Cerebellar nuclear complex (tissue), 1 donor: ENCODE results near the gene GCSAM.

Experiments
- DNase-seq, 2 experiments: peaks; one replicate each; lab custom pipeline; 2025; lab: John Stamatoyannopoulos, UW

The GCSAM gene

DNA sequence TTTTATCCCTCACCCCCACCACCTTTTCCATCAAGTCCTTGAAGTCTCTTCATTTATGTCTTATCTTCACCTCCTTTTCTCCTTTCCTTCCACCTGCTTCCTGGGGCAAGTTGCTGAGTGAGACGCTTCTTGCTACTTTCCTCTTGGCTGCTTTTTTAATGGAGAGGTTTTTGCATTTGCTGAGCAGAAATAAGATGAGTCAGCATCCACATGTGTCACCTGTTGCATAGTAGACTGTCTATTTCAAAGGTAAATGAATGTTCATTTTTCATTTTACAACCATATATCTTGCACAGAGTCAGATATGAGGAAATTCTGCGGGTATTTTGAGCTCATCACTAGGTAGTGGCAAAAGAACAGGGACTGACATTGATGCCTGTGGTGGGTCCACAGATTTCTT is 28.3 kb downstream of the GCSAM start:
- no peak for DNase-seq

DNA sequence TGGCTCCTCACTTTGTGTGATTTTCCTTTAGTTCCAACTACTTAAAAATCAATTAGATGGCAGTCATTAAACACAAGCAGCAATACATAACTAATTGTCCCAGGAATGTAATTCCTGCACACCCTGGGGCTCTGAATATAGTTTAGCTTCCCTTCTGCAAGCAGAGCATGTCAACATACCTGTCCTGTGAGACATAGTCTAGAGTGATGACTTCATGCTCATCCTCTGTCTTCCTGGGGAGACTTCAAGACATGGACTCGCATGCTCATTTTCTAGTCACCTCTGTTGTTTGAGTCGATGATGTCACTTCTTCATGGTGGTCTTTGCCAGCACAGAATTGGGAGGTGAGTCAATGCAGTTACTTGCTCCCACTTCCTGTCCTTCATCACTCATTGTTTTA is 31.1 kb downstream of the GCSAM start:
- DNase-seq, result no peak

DNA sequence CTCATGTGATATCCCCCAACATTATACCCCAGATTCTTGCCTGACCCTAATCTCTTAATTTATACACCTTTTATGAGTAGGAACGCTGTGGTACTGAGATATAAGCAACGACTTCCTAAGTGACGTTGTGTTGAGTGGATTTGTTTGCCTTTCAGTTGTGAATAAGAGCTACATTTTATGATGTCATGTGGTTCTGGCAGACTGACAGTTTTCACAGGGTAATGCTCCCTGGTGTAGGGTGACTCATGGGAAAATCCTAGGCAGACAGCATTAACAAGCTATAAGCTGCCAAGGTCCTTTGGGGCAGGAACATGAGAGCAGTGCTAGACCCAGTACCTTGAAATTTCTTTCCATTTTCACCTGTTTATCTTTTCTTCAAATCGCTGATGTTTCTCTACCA is 35.7 kb downstream of the GCSAM start:
- no peak for DNase-seq

DNA sequence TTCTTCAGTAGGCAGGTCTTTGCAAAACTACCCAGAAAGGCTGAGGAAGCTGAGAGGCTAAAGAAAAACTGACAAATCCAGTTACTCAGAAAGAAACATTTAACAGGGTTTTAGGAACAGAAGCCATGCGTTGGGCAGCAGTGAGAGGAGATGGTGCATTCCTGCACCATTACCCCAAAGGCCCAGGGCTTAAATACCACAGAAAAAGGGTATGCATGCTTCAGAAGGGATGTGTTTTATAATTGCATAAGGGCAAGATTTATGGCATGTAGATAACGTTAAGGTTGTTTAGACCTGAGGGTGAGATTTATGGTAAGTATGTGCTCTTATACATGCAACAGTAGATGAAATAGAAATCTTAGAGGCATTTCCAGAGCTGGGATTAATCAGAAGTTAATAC is 36.9 kb downstream of the GCSAM start:
- no peak for DNase-seq

DNA sequence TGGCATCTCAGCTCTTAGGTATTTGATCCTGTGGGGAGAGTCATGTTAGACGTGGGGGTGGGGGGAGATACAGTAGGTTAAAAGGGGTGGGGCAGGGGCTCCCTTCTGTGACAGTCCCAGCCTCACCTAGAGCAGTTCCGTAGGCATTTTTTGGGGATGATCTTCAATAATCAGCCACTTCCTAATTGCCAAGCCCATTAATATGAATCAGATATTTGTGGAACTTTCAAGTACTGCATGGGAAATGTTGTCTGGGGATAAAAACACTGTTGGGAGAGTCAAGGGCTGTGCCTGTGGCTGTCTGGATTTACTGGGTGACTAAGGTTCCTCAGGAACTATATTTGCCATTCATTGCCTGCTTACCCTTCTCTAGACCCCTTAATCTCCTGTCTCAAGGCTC is 37.3 kb downstream of the GCSAM start:
- DNase-seq, result no peak

DNA sequence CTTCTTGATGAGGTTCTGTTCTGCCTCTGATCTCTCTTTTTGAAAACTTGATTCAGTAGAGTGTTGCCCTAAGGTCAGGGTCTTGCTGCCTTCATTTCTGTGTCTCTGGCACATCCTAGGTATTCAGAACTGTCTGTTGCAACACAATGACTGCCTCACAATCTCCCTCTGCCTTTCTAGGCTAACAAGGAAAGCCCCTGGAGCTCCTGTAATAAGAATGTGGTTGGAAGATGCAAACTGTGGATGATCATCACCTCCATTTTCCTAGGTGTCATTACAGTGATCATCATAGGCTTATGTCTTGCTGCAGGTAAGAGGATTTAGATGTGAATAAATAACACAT is 39.9 kb downstream of the GCSAM start:
- no peak for DNase-seq

DNA sequence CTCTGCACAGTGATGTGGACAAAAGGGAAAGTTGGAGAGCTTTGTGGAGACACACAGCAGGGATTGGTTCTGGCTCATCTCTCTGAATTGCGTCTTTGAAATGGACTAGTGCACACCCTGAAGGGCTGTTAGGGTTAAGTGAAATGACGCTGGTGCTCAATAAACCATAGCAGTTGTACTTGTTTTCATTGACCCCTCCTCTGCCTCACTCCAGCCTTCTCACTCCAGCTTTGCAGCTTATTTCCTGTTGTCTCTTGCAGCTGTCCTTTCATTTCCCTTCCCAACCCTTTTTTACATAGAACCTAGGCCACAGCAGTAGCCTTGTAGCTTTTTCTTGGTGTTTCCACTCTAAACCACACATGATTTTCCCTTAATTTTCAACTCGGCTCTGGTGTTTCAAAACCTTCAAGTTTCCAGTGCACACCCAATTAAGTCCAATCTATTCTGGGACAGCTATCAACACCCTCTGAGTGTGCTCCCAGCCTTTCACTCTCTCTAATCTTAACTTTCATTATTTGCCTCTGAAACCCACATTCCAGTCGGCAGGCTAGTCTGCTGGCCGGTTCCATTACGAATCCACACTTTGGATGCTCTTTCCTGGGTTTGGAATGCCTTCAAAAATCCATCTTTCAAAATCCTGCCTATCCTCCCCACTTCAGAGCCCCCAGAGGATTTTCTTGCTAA is 40.4 kb downstream of the GCSAM start:
- DNase-seq, result no peak

DNA sequence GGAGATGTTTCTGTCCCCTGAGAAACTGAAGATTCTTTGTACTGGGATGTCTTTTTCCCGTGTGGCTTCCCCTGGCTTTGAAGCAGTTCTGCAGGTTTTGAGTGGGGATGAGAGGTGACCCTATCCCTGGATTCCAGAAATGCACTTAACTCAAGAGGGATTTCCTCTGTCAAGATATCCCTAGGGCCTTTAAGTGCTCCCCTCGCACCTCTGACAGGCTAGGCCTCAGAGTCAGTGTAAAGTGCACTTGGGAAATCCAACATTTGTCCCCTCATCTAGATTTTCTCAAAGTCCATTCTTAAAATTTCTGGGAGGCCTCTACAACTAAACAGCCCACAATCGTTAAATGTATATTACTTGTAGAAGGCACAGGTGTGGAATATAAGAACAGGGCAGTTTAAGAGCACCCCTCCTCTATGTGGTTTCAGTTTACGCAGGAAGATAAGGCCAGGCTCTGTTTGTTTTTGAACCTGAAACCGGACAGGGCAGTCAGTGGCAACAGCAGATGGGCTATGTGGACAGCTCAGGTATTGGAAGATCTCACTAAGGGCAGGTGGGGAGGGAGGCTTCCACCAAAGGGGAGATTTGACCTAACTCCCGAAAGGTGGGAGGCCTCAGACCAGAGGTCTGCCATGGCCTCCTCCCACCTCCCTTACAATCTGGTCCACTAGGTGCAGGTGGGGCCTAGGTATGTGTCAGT is 42.0 kb downstream of the GCSAM start:
- no peak for DNase-seq

DNA sequence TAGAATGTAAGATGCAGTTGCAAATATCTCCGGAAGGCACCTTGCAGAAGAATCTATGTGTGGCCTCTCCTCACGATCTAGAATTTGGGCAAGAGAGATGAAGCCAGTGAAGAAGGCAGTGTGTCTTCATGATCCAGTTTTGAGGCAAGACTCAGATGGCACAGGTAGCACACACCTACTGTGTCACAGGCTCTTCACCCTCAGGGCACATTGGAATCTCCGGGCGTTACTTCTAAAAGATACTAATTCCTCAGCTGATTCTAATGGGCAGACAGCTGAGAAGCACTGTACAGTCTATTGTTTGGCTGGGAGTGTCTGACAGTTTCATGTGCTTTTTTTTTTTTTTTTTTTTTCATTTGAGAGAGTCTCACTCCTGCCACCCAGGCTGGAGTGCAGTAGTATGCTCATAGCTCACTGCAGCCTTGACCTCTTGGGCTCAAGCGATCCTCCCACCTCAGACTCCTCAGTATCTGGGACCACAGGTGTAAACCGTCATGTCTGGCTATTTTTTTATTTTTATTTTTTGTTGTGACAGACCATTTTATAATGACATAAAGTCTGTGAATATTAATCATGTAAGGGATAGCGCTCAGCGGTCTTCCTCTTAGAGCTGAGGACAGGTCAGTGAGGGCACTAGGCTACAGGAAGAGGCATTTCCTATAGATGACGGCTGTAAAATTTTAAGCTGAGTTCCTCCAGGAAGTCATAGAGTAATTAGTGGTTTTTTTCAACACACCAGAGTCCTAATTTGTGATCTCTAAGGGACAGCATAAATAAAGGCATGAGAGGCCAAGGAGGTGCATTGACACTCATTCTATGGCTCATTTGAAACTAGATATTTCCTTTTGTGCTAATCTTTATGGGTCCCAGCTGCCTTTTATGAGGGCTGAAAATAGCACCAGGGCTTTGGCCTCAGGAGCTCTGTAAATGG is 42.8 kb downstream of the GCSAM start:
- DNase-seq, result no peak

DNA sequence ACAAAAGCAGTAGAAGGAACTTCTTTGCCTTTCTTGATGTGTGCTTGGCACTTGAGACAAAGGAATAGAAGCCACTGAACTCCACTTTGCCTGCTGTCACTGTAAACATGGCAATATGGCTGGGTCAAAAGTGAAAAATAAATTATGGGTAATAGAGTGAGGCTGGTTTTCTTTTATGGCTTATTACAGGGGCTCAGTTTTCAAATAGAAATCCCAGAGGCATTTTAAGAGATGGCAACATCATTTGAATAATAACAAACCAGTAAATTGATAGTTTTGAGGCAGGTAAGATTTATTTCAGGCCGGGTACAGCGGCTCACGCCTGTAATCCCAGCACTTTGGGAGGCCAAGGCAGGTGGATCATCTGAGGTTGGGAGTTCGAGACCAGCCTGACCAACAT is 44.1 kb downstream of the GCSAM start:
- DNase-seq, result no peak

DNA sequence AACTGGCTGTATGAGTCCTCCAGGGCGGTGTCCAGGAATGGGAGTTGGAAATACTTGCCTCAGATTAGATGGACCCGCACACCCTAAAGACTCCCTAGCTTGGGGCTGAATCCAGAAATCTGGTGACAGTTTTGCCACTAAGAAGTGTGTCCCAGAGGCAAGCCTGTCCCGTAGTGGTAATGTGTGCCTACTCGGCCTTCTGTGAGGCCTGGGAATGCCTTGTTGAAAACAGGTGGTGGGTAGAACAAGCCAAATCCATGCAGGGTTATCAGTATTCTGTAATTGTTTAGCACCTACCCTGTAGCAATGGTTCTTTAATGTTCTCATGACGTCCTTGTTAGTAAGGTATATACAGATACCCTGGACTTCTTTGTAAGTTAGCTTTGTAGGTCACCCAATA is 45.3 kb downstream of the GCSAM start:
- no peak for DNase-seq

DNA sequence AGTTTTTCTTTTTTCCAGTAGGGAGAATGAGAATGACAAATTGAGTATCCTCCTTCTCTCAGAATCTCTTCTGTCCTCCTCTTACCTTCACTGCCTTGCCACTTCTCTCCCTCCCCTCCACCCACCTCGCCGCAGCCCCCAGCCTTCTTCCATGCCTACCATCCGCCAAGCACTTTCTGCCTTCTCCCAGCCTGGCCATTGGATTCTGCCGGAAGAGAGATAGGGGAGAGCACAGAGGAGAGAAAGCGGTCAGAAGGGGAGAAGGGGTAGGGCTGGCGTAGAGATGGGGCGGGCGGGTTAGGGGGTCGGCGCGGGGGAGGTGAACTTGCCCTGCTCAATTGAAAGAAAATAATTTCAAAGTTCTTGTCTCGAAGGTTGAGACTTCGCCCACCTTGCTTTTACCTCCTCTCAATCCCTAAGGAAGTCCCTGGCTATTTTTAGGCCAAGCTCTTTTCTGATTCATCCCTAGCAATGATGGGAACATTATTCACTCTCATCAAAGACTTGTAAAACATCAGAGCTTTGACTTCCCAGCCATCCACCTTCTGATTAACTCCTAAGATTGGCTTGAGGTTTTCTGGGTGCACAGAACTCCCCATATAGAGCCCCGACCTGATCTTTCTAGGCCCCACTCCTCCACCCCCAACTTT is 46.0 kb downstream of the GCSAM start:
- DNase-seq, result no peak

DNA sequence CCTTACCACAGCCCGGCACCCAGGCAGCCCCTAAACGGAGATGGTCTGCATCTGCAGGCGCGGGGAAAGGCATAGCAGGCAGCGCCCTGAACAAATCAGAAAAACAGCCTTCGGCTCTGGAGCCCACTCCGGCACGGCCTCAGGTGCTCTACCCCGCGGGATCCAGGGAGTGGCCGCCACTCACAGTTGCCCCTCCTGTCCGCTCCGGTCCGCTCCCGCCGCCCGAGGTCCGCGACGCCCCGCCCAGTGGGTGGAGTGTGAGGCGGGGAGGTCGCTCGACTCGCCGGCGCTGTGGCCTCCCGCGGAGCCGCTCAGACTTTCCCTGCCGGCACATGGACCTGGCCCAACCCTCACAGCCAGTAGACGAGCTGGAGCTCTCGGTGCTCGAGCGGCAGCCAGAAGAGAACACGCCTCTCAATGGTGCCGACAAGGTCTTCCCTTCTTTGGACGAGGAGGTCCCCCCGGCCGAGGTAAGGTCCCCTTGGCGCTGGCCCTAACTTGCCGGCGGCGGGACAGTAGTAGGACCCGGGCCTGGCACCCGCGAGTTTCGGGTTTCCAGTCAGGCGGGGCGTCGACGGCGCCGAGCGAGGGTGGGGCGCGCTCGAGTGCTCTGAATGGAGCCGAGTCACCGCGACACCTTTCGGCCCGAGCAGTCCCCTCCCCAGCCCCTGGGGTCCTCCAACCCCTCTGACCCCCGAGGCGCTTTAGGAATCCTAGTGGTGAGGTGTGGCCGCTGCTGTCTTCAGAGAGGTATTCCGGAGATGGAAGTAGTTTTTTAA is 46.8 kb downstream of the GCSAM start, which contains the start of gene C3orf52:
TSS of gene C3orf52 (plus strand) at position 314 of the 779 bp plus-strand sequence. CDS start at position 333, 19 bp downstream.
- DNase-seq, result no peak

DNA sequence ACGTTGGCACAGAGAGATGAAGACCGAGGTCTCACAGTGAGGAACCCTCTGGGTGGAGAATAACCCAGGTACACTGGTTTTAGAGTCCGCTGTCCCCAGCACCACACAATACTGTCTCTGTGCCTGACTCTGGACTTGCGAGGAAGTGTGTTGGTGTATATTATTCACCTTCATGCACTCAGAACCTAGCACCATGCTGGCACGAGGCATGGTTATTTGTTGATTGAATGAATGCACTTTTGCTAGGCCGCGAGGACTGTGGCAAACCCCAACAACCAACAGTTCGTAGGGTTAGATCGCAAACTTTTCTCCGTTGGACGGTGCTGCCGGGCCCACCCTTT is 47.3 kb downstream of the GCSAM start:
- DNase-seq, result no peak

DNA sequence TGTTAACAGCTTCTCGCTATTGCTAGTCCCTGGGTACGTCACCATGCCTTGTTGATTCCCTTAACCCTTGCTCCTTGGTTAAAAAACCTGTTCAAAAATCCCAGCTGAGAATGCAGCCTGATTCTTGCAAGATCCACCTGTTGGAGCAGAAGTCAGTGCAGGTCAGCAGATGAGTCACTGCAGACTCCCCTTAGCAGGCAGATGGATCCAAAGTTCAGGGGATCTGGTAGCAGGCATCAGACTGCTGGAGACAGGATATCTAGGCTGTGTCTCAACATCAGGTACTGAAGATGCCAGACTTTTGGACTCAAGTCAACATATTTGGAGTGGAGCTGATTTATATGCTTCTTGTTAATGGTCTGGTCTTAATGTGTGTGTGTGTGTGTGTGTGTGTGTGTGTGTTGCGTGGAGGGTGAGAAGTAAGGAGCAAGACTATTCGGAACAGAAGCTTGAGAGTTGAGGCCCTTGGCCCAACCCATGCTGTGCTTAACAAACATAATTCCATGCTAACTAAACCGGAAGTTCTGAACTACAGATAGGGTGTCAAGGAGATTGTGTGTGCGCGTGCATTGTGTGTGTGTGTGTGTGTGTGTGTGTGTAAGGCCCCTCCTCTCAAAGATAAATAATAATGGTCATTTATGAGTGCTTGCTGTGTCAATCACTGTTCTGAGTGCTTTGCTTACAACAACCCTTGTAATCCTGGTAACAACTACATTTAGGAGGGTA is 47.9 kb downstream of the GCSAM start:
- no peak for DNase-seq

DNA sequence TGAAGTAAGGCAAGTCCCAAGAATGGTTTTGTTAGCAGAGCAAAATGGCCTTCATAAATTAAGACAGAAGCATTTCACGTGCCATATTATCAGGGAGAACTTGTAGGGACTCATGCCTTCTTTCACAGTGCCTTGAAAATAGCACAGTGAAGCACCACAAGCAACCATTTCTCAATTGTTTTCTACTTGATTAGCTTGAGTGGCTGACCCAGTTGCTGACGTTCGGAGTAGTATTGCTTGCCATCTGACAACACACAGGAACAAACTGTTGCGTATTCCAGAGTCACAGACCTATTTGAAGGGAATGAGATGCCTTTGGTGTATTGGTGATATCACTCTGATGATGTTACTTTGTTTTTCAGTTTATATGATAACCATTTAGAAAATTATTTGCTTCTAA is 49.8 kb downstream of the GCSAM start:
- no peak for DNase-seq

DNA sequence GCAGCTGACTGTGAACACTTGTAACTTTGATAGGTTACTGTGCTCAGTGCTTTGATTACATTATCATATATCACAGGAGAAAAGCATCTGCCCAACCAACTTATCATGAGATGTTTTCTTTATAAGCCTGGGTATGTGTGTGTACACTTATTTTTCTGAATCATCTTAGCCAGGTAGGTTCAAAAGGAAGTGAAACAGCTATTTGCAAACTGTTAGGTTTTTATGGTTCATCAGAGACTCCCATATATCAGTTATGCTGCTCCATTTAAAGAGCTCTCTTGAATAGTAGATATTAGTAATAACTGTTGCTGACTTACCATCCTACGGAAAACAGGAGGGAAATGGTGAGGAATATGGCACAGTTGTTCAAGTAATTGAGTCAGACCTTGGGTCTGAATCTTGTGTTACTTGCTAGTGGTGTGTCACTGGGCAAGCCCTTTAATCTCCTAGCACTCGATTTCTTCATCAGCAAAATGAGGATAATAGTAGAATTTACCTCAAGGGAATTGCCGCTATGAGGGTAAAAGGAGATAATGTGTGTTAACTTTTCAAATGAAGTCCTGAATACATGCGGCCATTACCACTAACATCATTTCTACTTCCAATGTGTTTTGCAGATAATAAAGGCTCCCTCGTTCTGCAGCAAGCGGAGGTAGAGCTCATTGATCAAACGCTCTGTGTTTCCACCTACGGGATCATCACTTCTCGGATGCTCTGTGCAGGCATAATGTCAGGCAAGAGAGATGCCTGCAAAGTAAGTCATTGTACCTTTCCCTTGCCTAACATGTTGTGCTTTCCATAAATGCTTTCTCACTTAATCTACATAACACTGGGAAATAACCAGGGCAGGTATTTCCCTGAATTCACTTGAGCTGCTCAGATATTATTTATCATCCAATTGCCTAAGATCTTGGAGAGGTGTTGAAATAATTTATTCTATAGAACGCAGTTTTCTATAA is 54.6 kb downstream of the GCSAM start:
- no peak for DNase-seq

DNA sequence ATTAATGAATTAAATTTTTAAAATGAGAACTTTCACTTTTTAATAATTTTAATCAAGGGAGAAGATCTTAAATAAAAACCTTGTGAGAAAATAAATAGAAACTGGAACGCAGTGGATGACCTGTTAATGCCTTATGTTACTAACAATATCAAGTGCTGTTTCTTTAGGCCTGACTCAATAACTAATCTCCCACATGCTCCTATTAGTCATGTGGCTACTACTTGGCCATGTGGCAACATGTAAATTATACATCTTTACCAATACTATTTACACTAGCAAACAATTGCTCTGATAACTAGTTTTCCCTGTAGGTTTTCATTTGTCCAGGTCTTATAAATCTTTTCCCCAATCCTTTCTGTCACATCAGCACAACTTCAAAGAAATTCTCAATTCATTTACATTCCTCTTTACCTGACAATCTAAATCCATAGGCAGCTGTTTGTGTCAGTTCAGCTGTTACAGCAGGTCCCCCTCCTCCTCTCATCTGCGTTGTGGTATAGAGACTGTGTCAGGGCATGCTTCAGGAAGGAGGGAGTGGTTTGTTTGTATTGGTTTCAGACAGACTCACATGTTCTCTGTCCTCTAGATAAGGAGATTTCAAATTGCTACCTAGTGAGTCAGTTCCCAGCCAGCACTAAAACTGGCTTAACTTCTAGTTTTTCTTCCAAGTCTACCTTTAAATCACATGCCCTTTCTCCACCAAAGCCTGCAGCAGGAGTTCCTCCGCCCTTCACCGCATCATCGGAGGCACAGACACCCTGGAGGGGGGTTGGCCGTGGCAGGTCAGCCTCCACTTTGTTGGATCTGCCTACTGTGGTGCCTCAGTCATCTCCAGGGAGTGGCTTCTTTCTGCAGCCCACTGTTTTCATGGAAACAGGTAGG is 58.2 kb downstream of the GCSAM start:
- no peak for DNase-seq

DNA sequence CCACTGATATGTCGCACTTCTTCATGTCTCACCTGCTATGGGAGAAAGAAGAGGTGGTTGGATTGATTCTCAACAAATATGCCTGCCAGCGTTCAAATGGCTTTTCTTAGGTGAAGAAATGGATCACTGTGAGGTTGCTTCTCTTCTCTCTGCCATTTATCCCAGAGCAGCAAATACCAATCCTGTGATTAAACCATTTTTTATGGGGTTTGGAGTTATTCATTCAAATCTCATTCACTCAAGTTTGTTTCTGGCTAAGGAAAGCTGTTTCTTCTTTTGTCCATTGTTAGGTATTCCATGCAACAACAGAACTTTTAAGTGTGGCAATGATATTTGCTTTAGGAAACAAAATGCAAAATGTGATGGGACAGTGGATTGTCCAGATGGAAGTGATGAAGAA is 59.0 kb downstream of the GCSAM start:
- DNase-seq, result no peak
